GM19467 (cell line): ENCODE measurements around the gene MACROD2.

Experiments used
- ATAC-seq: cut with Tn5 transposase; IDR thresholded peaks from one replicate; pipeline ENCODE4 v1.9.1; 2021; ENCODE audit warnings: mild to moderate bottlenecking, moderate library complexity; ENCODE audit not compliant: unreplicated experiment

Gene MACROD2

DNA sequence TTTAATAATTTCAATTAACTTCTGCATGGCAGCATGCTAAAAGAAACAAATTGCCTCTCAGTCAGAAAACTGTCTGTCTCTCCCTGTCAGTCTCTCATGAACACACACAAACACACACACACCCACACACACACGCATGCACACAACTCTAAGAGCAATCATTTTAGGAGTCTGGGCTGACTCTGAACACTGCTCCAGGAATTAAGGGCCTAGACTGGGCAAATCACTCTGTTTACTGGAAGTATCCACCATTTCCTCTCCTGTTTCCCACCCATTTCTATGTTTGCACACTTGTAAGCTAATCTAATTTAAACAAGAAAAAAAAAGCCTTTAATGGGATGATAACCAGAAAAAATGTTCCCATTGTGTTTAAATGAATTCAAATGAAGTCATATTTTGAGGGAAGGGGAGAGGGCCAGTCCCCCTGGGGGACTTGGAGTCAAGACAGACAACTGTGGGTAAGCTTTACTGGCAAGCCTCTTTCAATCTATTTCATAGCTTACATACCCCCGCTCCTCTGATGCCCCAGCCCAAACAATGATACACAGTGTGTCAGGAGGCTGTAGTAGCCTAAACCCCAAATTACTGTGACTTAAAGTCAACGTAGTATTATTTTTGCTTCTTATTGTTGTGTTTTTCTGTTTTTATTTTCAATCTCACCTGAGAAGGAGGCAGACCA lies 789.9 kb downstream of the MACROD2 start:
- no peak for ATAC-seq

GRCh38 chr20:14790190-14790589 lies 794.9 kb downstream of the MACROD2 start:
- ATAC-seq = no peak

- ATAC-seq = no peak
These were observed 795.7 kb downstream of the MACROD2 start for GRCh38 chr20:14790771-14791620.

DNA sequence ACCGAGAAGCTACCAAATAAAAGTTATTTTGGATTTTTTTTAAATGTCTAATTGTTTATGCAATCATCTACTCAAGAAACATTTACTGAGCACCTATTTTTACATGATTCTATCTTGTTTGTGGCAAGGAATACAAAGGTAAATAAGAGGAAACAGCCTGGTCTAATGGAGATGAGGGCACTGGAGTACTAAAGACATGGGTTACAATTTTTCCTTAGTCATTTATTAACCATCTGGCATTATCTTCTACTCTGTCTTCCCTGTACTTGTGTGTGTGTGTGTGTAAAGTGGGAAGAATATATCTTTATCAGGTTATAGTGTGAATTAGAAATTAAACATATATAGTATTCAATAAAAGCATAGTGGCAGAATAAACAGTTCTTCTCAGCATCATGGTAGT lies 797.6 kb downstream of the MACROD2 start:
- ATAC-seq = no peak

- no peak for ATAC-seq
These were observed 804.4 kb downstream of the MACROD2 start for GRCh38 chr20:14799545-14800216.

- ATAC-seq = no peak
These were observed 805.5 kb downstream of the MACROD2 start for GRCh38 chr20:14800707-14801425.

- no peak for ATAC-seq
These were observed 806.4 kb downstream of the MACROD2 start for GRCh38 chr20:14801591-14802325.

- no peak for ATAC-seq
These were observed 811.9 kb downstream of the MACROD2 start for GRCh38 chr20:14807224-14807623.

GRCh38 chr20:14815340-14815739 lies 820.0 kb downstream of the MACROD2 start:
- no peak for ATAC-seq

- no peak for ATAC-seq
These were observed 821.2 kb downstream of the MACROD2 start for GRCh38 chr20:14816471-14816870.

GRCh38 chr20:14817101-14817500 lies 821.8 kb downstream of the MACROD2 start:
- no peak for ATAC-seq

- ATAC-seq = no peak
These were observed 825.5 kb downstream of the MACROD2 start for GRCh38 chr20:14820771-14821170.

DNA sequence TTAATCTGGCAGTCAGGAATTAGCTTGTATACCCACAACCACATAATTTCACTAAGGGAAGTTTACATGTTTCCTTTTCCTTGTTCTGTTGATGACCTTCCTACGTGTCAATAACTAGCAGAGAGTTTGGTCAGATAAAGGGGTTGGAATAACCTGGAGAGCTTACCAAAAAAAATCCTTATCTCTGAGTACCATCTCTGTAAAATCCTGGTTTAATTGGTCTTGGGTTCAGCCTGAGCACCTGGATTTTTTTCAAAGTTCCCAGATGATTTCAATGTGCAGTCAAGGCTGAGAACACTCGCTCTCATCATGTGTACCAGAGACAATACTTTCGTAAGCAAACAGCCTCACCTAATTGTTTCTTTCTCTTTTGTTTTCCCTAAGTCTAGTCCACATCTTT lies 825.9 kb downstream of the MACROD2 start:
- ATAC-seq = no peak

- ATAC-seq = no peak
These were observed 829.7 kb downstream of the MACROD2 start for GRCh38 chr20:14824996-14825395.

GRCh38 chr20:14826543-14827313 lies 831.4 kb downstream of the MACROD2 start:
- no peak for ATAC-seq

- no peak for ATAC-seq
These were observed 833.1 kb downstream of the MACROD2 start for GRCh38 chr20:14828459-14828858.

DNA sequence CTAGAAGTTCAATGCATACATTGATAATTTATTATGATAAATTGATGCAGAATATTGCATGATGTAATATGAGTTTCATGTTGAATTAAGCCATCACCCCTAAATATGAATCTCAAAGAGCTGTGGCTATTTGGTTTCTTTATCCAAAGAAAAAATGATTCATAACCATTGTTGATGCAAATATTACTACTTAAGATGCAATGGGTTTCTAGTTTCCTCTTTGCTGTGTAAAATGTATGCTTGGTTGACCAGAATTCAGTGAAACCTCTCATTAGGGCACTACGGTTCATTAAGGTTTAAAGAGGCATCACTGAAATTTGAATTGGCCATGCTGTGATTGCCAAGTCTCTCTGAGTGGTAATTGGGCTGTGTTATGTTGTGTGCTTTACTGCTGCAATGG lies 834.6 kb downstream of the MACROD2 start:
- ATAC-seq = peak; percentile 48

GRCh38 chr20:14830466-14830865 lies 835.1 kb downstream of the MACROD2 start:
- peak; percentile 66 for ATAC-seq

DNA sequence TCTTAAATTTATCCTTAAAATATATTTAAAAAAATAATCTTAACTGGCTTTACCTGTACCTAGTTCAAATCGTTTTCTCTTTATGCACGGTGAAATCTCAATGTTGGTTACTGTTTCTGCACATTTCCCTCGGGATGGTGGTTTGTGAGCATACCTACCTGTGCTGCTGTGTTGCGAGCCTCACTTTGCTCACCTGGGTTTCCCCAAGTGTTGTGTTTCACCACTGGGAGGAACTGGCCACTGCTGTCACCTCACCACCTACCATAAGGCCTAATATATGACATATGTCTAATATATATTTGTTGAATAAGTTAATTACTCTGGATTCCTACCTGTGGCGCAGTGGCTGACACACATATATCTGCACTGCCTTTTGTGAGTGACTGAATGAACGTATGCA lies 835.6 kb downstream of the MACROD2 start:
- ATAC-seq = peak; percentile 8

DNA sequence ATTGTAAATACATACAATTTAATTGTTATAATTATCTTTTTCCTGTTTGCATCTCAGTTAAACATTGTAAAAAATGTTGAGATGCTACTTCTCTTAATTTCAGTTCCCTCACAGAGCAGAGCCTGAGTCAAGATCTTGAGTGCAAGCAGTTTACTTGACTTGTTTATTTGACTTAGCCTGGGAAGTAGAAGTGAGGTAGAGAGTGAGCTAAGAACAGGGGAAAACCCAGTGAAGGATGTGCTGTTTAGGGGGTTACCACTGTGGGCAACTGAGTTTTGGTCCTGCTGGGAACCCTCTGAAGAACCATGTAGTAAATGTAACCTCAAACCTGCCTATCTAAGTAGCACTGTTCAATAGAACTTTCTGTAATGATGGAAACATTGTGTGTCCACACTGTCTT lies 837.3 kb downstream of the MACROD2 start:
- ATAC-seq = peak; percentile 47
